ENCODE data around the gene EIF4E2.

DNA sequence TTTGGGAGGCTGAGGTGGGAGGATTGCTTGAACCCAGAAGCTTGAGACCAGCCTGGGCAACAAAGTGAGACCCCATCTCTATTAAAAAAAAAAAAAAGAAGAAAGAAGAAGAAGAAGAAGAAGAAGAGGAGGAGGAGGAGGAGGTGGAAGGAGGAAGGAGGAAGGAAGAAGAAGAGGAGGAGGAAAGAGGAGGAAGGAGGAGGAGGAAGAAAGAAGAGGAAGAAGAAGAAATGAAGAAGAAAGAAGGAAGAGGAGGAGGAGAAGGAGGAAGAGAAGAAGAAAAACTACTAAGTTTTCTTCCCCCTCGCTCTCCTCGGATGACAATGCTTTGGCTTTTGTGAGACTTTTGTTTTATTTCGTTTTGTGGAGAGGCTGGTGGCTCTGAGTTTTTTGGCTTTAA, 52.8 kb downstream of the EIF4E2 start:
- TF ChIP-seq, protein P1, sequence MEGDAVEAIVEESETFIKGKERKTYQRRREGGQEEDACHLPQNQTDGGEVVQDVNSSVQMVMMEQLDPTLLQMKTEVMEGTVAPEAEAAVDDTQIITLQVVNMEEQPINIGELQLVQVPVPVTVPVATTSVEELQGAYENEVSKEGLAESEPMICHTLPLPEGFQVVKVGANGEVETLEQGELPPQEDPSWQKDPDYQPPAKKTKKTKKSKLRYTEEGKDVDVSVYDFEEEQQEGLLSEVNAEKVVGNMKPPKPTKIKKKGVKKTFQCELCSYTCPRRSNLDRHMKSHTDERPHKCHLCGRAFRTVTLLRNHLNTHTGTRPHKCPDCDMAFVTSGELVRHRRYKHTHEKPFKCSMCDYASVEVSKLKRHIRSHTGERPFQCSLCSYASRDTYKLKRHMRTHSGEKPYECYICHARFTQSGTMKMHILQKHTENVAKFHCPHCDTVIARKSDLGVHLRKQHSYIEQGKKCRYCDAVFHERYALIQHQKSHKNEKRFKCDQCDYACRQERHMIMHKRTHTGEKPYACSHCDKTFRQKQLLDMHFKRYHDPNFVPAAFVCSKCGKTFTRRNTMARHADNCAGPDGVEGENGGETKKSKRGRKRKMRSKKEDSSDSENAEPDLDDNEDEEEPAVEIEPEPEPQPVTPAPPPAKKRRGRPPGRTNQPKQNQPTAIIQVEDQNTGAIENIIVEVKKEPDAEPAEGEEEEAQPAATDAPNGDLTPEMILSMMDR (IDR thresholded peaks at IDR 0.05), result no peak
- no peak for TF ChIP-seq POLR2A (IDR thresholded peaks at IDR 0.05)

All from thyroid gland (tissue), 4 donors.